ENCODE results near the gene ZNF483. TPM values are rescaled to one million over a fixed set of nuclear protein-coding genes. Genes with fewer than 3 reads are reported as not detected.

The ZNF483 gene
- total and polyA plus RNA-seq, 9 of the 15 experiments (the other 6 are each of a cell fraction or from before 2014, with no cell fraction given) = 0.04 to 1.0 (median 0.38) TPM

GRCh38 chr9:111483858-111484571, 41.0 kb upstream of the ZNF483 start, which contains the start of gene ECPAS (continued):
- TF ChIP-seq E2F1 (CRISPR knock-in tag; IDR thresholded peaks at IDR 0.05) = peak; percentile 59; the same call in 1 of the 2 replicates
- no peak for TF ChIP-seq NFIX (CRISPR knock-in tag; IDR thresholded peaks at IDR 0.05; ENCODE audit: low read depth)
- no peak for TF ChIP-seq ZNF407 (IDR thresholded peaks at IDR 0.05; ENCODE audit: low read depth)
- TF ChIP-seq CREM (IDR thresholded peaks at IDR 0.05; ENCODE audit: low read depth) = 0 out of 2 replicates have a peak, but pooled peaks have one; percentile 10
- peak; percentile 53 to 73 for TF ChIP-seq NONO (IDR thresholded peaks at IDR 0.05; ENCODE audit: low read depth in 2 of 2, low read length in 1 of 2)
- no peak for TF ChIP-seq BMI1 (IDR thresholded peaks at IDR 0.05; ENCODE audit: low read length)
- TF ChIP-seq SMARCE1 (IDR thresholded peaks at IDR 0.05) = peak; percentile 73
- no peak for TF ChIP-seq HOMEZ (CRISPR knock-in tag; IDR thresholded peaks at IDR 0.05)
- TF ChIP-seq CEBPG (CRISPR knock-in tag; IDR thresholded peaks at IDR 0.05) = no peak
- TF ChIP-seq CEBPG (tag; conservative IDR thresholded peaks at IDR 0.05 in 1 of 2, IDR thresholded peaks at IDR 0.05 in 1 of 2) = no peak
- TF ChIP-seq ZNF311 (CRISPR knock-in tag; IDR thresholded peaks at IDR 0.05) = no peak
- peak; percentile 59 for TF ChIP-seq HNRNPLL (IDR thresholded peaks at IDR 0.05; ENCODE audit: low read depth, low read length, poor library complexity, severe bottlenecking)
- no peak for TF ChIP-seq MCM5 (IDR thresholded peaks at IDR 0.05; ENCODE audit: low read depth)
- TF ChIP-seq RBBP5 (IDR thresholded peaks at IDR 0.05; ENCODE audit: borderline replicate concordance, insufficient read depth, low read length, poor library complexity, severe bottlenecking) = peak; percentile 42
- peak; percentile 26 for TF ChIP-seq MEIS2 (IDR thresholded peaks at IDR 0.05; ENCODE audit: partially characterized antibody)
- peak; percentile 23; the same call in 1 of the 2 replicates for TF ChIP-seq MBD2 (IDR thresholded peaks at IDR 0.05; ENCODE audit: borderline replicate concordance, low read depth)

Data from K562 (cell line).